HCT116 (cell line): ENCODE measurements around the gene RAB4A. TPM values are rescaled to one million over a fixed set of nuclear protein-coding genes. Genes with fewer than 3 reads are reported as not detected.
A peak's percentile ranks its signal among the peaks of the same experiment; 100 is the strongest.

Source experiments
- ATAC-seq: fragments of 200-7000 bp; cut with Tn5 transposase; 2 replicates; pipeline ENCODE4 v1.9.1; 2020; ENCODE audit warnings: mild to moderate bottlenecking, moderate library complexity
- BruUV-seq: library from RNA; stranded (reverse); fragments of 400-500 nt; replicated peaks from 2 replicates; lab custom pipeline; 2021; lab: Mats Ljungman, UMichigan
- CTCF ChIA-PET: fragments of 300-600 bp; sonication (Branson Sonifier 250); formaldehyde crosslinking; loops from one replicate; lab custom pipeline; 2021; ENCODE audit warnings: antibody characterized with exemption; lab: Charles Lee
- POLR2A ChIA-PET: fragments of 300-600, 350-600 bp; sonication (Branson Sonifier 250); formaldehyde crosslinking; loops from one replicate; lab custom pipeline; 2021; ENCODE audit warnings: antibody characterized with exemption; lab: Charles Lee
- RAD21 ChIA-PET, 2 experiments: fragments of 300-600 bp; sonication (Branson Sonifier 250); formaldehyde crosslinking; loops; one replicate each; lab custom pipeline; 2023; ENCODE audit warnings: low total read pairs in 2 of 2; ENCODE audit not compliant: uncharacterized antibody in 2 of 2, unreplicated experiment in 2 of 2, low non-redundant PET in 1 of 2; lab: Charles Lee
- DNase-seq: peaks from one replicate; pipeline ENCODE4 v3.0.0-alpha.2; 2010; ENCODE audit warnings: low read depth, low spot score
- H2AFZ ChIP-seq: fragments of 200-600 bp; shearing (Covaris generic), sonication (generic); 2 replicates; pipeline ENCODE4 v1.6.1; 2017; ENCODE audit warnings: low read depth, mixed run types, mixed read lengths, antibody characterized with exemption, low read length; ENCODE audit not compliant: poor library complexity, severe bottlenecking
- H3K27ac ChIP-seq: 2 replicates; pipeline ENCODE4 v1.5.1; 2012; ENCODE audit warnings: low read depth, low read length
- H3K27me3 ChIP-seq: fragments of 200-600 bp; sonication (generic); 2 replicates; pipeline ENCODE4 v1.6.1; 2016; ENCODE audit warnings: mixed run types, low read length, mixed read lengths; ENCODE audit not compliant: insufficient read depth
- H3K36me3 ChIP-seq, 2 experiments: fragments of 200-500 bp in 1 of 2; fragments of 200-600 bp in 1 of 2; sonication (Bioruptor generic) in 1 of 2; sonication (generic) in 1 of 2; 2 replicates each; pipeline versions ENCODE4 v1.5.1 to v1.6.1; 2014 to 2016; ENCODE audit warnings: low read length in 2 of 2, inconsistent platforms in 1 of 2, mixed read lengths in 1 of 2, mixed run types in 1 of 2; ENCODE audit not compliant: insufficient read depth in 2 of 2, control insufficient read depth in 1 of 2
- H3K4me1 ChIP-seq, 2 experiments: fragments of 200-600 bp in 1 of 2; sonication (generic) in 1 of 2; 2 replicates each; pipeline versions ENCODE4 v1.5.1 to v1.6.1; 2012 to 2017; ENCODE audit warnings: low read length in 2 of 2, inconsistent platforms in 1 of 2, mild to moderate bottlenecking in 1 of 2, mixed read lengths in 1 of 2, mixed run types in 1 of 2, moderate library complexity in 1 of 2; ENCODE audit not compliant: insufficient read depth in 2 of 2, control insufficient read depth in 1 of 2
- H3K4me2 ChIP-seq: fragments of 200-600 bp; sonication (generic); 2 replicates; pipeline ENCODE4 v1.6.1; 2017; ENCODE audit warnings: mixed run types, low read length, mixed read lengths
- H3K4me3 ChIP-seq, 2 experiments: fragments of 200-600 bp in 1 of 2; sonication (generic) in 1 of 2; replicated peaks in 1 of 2; 2 replicates each; pipeline ENCODE4 v1.5.1; 2011 to 2016; ENCODE audit warnings: low read length in 2 of 2, control low read depth in 1 of 2, low read depth in 1 of 2, mild to moderate bottlenecking in 1 of 2, mixed read lengths in 1 of 2, mixed run types in 1 of 2
- H3K79me2 ChIP-seq: fragments of 200-600 bp; sonication (generic); 2 replicates; pipeline ENCODE4 v1.6.1; 2017; ENCODE audit warnings: mild to moderate bottlenecking, mixed run types, low read length, moderate library complexity, mixed read lengths; ENCODE audit not compliant: insufficient read depth
- H3K9ac ChIP-seq: fragments of 200-600 bp; sonication (generic); 2 replicates; pipeline ENCODE4 v1.6.1; 2016; ENCODE audit warnings: low read length, mixed read lengths
- H3K9me2 ChIP-seq: fragments of 200-600 bp; sonication (generic), shearing (Covaris generic); 2 replicates; pipeline ENCODE4 v1.6.1; 2017; ENCODE audit warnings: mixed run types, mild to moderate bottlenecking, moderate library complexity; ENCODE audit not compliant: insufficient read depth
- H3K9me3 ChIP-seq, 2 experiments: fragments of 200-500 bp in 1 of 2; fragments of 200-600 bp in 1 of 2; sonication (Bioruptor generic) in 1 of 2; sonication (generic) in 1 of 2; 2 replicates each; pipeline ENCODE4 v1.6.1; 2014 to 2017; ENCODE audit warnings: low read length in 2 of 2, mixed read lengths in 2 of 2, inconsistent platforms in 1 of 2, low read depth in 1 of 2, mild to moderate bottlenecking in 1 of 2, mixed run types in 1 of 2, moderate library complexity in 1 of 2; ENCODE audit not compliant: control insufficient read depth in 1 of 2, insufficient read depth in 1 of 2
- H4K20me1 ChIP-seq: fragments of 200-600 bp; sonication (generic), shearing (Covaris generic); 2 replicates; pipeline ENCODE4 v1.6.1; 2017; ENCODE audit warnings: mixed run types, mild to moderate bottlenecking, moderate library complexity; ENCODE audit not compliant: insufficient read depth
- CBX3 ChIP-seq: IDR thresholded peaks from 2 replicates; pipeline ENCODE4 v1.6.1; 2012; ENCODE audit warnings: low read depth
- ELF1 ChIP-seq: IDR thresholded peaks from 2 replicates; pipeline ENCODE4 v1.6.1; 2012; ENCODE audit warnings: low read depth, borderline replicate concordance
- FOSL1 ChIP-seq: IDR thresholded peaks from 2 replicates; pipeline ENCODE4 v1.6.1; 2012; ENCODE audit warnings: low read depth
- RAD21 ChIP-seq: IDR thresholded peaks from 2 replicates; pipeline ENCODE4 v1.6.1; 2012; ENCODE audit warnings: low read depth, mild to moderate bottlenecking
- TCF7L2 ChIP-seq: IDR thresholded peaks from 2 replicates; pipeline ENCODE4 v1.7.0; 2011; ENCODE audit warnings: borderline replicate concordance, inconsistent platforms; ENCODE audit not compliant: insufficient read depth, insufficient read length; ENCODE audit errors: extremely low read depth
- ZNF274 ChIP-seq: fragments of 200-500 bp; sonication (Bioruptor generic); IDR thresholded peaks from 2 replicates; pipeline ENCODE4 v1.6.1; 2014; ENCODE audit warnings: mild to moderate bottlenecking, low read depth, low read length, inconsistent platforms
- intact Hi-C: fragments of 100-400 bp; cut with micrococcal nuclease; formaldehyde crosslinking; loops from 2 replicates; pipeline ENCODE4 v1.10.0; 2022
- total RNA-seq: library from RNA; stranded (reverse); gene quantifications from one replicate; pipeline ENCODE4 v1.2.1, GENCODE V29; 2021; ENCODE audit not compliant: unreplicated experiment
- TF ChIP-seq, protein P1 (sequence below): IDR thresholded peaks from 2 replicates; pipeline ENCODE4 v1.6.1; 2012; ENCODE audit warnings: low read depth

RAB4A gene
- total RNA-seq, 1 experiment from 2014 or later = 101 TPM

DNA sequence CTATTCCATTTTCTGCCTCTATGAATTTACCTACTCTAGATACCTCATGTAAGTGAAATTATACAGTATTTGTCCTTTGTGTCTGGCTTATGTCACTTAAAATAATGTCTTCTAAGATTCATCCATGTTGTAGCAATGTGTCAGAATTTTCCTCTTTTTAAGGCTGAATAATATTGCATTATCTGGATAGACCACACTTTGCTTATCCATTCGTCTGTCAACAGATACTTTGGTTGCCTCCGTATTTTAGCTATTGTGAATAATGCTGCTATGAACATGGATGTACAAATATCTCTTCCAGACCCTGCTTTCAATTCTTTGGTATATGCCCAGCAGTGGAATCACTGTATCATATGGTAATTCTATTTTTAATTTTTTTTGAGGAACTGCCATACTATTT is 82.1 kb downstream of the RAB4A start:
- no peak for DNase-seq
- ChIA-PET POLR2A (no interaction called here), RAD21 (no interaction called here), CTCF (no interaction called here)
- Histone ChIP-seq H3K27me3 (no peaks in the 10 kb centered on the region), H2AFZ (no peak overlapping the region), H3K9me3 (peaks cover 5 to 18% of the 10 kb centered on the region in 2 experiments; a peak in 3 of 4 replicates), H3K79me2 (no peaks in the 10 kb centered on the region), H4K20me1 (no peaks in the 10 kb centered on the region), H3K9me2 (no peaks in the 10 kb centered on the region), H3K4me1 (peaks cover 0 to 6% of the 10 kb centered on the region in 2 experiments; a peak in 2 of 4 replicates), H3K4me3 (no peak overlapping the region), H3K36me3 (no peaks in the 10 kb centered on the region), H3K9ac (no peak overlapping the region), H3K4me2 (no peak overlapping the region), H3K27ac (no peak overlapping the region)
- no TSS peak for BruUV-seq
- intact Hi-C loops = no loop called here
- no peak for TF ChIP-seq ZNF274
- no peak for TF ChIP-seq RAD21
- no peak for TF ChIP-seq TCF7L2
- TF ChIP-seq CBX3 = no peak
- TF ChIP-seq ELF1 = no peak
- no peak for TF ChIP-seq FOSL1
- ATAC-seq = no peak

DNA sequence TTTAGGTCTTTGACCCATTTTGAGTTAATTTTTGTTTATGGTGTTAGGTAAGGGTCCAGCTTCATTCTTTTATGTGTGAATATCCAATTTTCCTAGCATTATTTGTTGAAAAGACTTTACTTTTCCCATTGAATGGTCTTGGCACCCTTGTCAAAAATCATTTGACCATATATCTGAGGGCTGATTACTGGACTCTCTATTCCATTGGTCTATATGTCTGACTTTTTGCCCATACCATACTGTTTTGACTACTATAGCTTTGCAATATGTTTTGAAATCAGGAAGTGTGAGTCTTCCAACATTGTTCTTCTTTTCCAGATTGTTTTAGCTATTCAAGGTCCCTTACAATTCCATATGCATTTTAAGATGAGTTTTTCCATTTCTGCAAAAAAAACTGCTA is 83.3 kb downstream of the RAB4A start:
- no TSS peak for BruUV-seq
- no peaks in the 10 kb centered on the region for H3K36me3 ChIP-seq
- peak; percentile 75 for TF ChIP-seq CBX3
- TF ChIP-seq, protein P1, sequence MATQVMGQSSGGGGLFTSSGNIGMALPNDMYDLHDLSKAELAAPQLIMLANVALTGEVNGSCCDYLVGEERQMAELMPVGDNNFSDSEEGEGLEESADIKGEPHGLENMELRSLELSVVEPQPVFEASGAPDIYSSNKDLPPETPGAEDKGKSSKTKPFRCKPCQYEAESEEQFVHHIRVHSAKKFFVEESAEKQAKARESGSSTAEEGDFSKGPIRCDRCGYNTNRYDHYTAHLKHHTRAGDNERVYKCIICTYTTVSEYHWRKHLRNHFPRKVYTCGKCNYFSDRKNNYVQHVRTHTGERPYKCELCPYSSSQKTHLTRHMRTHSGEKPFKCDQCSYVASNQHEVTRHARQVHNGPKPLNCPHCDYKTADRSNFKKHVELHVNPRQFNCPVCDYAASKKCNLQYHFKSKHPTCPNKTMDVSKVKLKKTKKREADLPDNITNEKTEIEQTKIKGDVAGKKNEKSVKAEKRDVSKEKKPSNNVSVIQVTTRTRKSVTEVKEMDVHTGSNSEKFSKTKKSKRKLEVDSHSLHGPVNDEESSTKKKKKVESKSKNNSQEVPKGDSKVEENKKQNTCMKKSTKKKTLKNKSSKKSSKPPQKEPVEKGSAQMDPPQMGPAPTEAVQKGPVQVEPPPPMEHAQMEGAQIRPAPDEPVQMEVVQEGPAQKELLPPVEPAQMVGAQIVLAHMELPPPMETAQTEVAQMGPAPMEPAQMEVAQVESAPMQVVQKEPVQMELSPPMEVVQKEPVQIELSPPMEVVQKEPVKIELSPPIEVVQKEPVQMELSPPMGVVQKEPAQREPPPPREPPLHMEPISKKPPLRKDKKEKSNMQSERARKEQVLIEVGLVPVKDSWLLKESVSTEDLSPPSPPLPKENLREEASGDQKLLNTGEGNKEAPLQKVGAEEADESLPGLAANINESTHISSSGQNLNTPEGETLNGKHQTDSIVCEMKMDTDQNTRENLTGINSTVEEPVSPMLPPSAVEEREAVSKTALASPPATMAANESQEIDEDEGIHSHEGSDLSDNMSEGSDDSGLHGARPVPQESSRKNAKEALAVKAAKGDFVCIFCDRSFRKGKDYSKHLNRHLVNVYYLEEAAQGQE = no peak
- TF ChIP-seq, all 23 proteins: peak for 1
- peaks cover 0 to 5% of the 10 kb centered on the region in 2 experiments; a peak in 2 of 4 replicates for H3K4me1 ChIP-seq
- intact Hi-C loops = no loop called here
- ChIA-PET CTCF (no interaction called here), POLR2A (no interaction called here), RAD21 (no interaction called here)
- H3K9me2 ChIP-seq = no peaks in the 10 kb centered on the region
- no peak for DNase-seq
- no peak overlapping the region for H3K4me2 ChIP-seq
- no peaks in the 10 kb centered on the region for H4K20me1 ChIP-seq
- no peaks in the 10 kb centered on the region for H3K27me3 ChIP-seq
- H2AFZ ChIP-seq = no peak overlapping the region
- no peak overlapping the region for H3K9ac ChIP-seq
- peaks cover 5 to 18% of the 10 kb centered on the region in 2 experiments; a peak in 3 of 4 replicates for H3K9me3 ChIP-seq
- no peak overlapping the region for H3K4me3 ChIP-seq
- no peaks in the 10 kb centered on the region for H3K79me2 ChIP-seq
- no peak for ATAC-seq
- no peak overlapping the region for H3K27ac ChIP-seq

Other genes starting within 250 kb of the RAB4A start
- 10.9 TPM for gene CCSAP, start 71.9 kb downstream of the RAB4A start, total RNA-seq
- gene ACTA1, start 163.0 kb downstream of the RAB4A start, total RNA-seq = not detected
- 52.5 TPM for gene NUP133, start 237.2 kb downstream of the RAB4A start, total RNA-seq